Right lobe of liver (tissue), 6 donors: ENCODE results near the gene SNHG17. TPM values are rescaled to one million over a fixed set of nuclear protein-coding genes. Genes with fewer than 3 reads are reported as not detected.

Experiments
- ATAC-seq, 4 donors: fragments of 200-7000 bp; cut with Tn5 transposase; one replicate each; pipeline ENCODE4 v1.9.1; 2020; ENCODE audit warnings: mild to moderate bottlenecking in 4 of 4, moderate library complexity in 4 of 4
- DNase-seq, 3 donors: peaks; one replicate each; pipeline ENCODE4 v3.0.0-alpha.2; 2020
- H3K27ac ChIP-seq, 3 donors: fragments of 200-600 bp; one replicate each; pipeline ENCODE4 v1.8.0; 2022
- H3K27me3 ChIP-seq, 2 donors: fragments of 200-600 bp; one replicate each; pipeline ENCODE4 v1.8.0; 2022
- H3K36me3 ChIP-seq, 4 donors: fragments of 200-600 bp; sonication (generic) in 1 of 4; one replicate each; pipeline versions ENCODE4 v1.5.1 to v1.8.0; 2017 to 2022; ENCODE audit warnings: control low read depth in 1 of 4
- H3K4me1 ChIP-seq, 4 donors: fragments of 200-600 bp; sonication (generic) in 1 of 4; one replicate each; pipeline versions ENCODE4 v1.5.1 to v1.8.0; 2017 to 2022; ENCODE audit warnings: control low read depth in 1 of 4
- H3K4me3 ChIP-seq, 3 donors: fragments of 200-600 bp; one replicate each; pipeline ENCODE4 v1.8.0; 2022
- H3K9me3 ChIP-seq, 4 donors: fragments of 200-600 bp; sonication (generic) in 1 of 4; one replicate each; pipeline versions ENCODE4 v1.5.1 to v1.8.0; 2017 to 2022; ENCODE audit warnings: control low read depth in 1 of 4
- POLR2A ChIP-seq: fragments of 450-650 bp; IDR thresholded peaks from one replicate; pipeline ENCODE4 v1.6.1; 2017; ENCODE audit warnings: antibody characterized with exemption, mild to moderate bottlenecking
- WGBS: methylation state at CpG from one replicate; pipeline ENCODE4 v1.1.6; 2018; ENCODE audit warnings: low coverage, low lambda C conversion rate; ENCODE audit not compliant: insufficient coverage; ENCODE audit errors: missing lambda C conversion rate; 5-methylcytosine and 5-hydroxymethylcytosine counted together
- intact Hi-C, 2 donors: fragments of 100-400 bp; cut with DNase I; formaldehyde crosslinking; loops; one replicate each; pipeline versions ENCODE4 v1.11.2 to v1.14.1; 2022
- total RNA-seq, 6 experiments: library from RNA; depleted of rRNA in 2 of 6; stranded (reverse); fragments of >200 nt in 2 of 6; fragmentation: NEBNext Ultra II Directional in 3 of 6; extraction: Animal tissue kit (Norgen Biotek cat#: 25700) in 3 of 6; gene quantifications; one replicate each; pipeline versions ENCODE4 v1.1.0 to v1.2.4, GENCODE V29; 2016 to 2023
- TF ChIP-seq, protein P1 (sequence below), 4 donors: fragments of 200-600 bp in 3 of 4; fragments of 450-650 bp in 1 of 4; IDR thresholded peaks; one replicate each; pipeline versions ENCODE4 v1.5.1 to v1.8.0; 2016 to 2022; ENCODE audit warnings: antibody characterized with exemption in 4 of 4, mild to moderate bottlenecking in 2 of 4
- donor health status: DM: no; HTN: yes; CAD: no.
- donor health status: DM: no; HTN: no; CAD: no.
- donor health status: DM: no; HTN: no; CAD: no.
- donor health status: DM: no; HTN: yes; CAD: no.
- donor health status: DM: no; HTN: yes; CAD: no.

The SNHG17 gene
- total RNA-seq, 6 experiments from 2014 or later = 2.5 to 21.8 (median 8.5) TPM

DNA sequence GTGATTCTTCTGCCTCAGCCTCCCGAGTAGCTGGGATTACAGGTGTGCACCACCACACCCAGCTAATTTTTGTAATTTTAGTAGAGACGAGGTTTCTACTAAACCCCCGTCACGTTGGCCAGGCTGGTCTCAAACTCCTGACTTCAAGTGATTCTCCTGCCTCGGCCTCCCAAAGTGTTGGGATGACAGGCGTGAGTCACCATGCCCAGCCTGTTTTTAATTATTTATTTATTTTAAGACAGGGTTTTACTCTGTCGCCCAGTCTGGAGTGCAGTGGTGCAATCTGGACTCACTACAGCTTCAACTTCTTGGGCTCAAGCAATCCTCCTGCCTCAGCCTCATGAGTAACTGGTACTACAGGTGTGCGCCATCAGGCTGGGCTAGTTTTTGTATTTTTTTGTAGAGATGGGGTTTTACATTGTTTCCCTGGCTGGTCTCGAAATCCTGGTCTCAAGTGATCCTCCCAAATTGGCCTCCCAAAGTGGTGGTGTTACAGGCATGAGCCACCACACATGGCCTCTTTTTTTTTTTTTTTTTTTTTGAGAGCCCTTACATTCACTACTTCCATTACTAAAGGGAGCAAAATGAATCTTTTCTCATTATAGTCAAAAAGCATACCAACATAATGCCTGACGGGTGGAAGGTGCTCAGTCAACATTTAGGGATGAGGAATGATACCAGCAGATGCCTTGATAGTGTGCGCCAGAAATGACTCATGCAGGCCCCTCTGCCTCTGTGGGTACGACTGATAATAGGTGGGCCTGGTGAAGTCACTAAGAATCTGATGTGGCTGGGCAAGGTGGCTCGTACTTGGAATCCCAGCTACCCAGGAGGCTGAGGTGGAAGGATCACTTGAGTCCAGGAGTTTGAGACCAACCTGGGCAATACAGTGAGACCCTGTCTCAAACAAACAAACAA is 19.7 kb upstream of the SNHG17 start:
- Histone ChIP-seq H3K4me3 (no peak overlapping the region), H3K36me3 (peaks cover 0 to 10% (median under 1%) of the 10 kb centered on the region in 4 donors), H3K27me3 (no peaks in the 10 kb centered on the region), H3K27ac (no peak overlapping the region), H3K9me3 (no peaks in the 10 kb centered on the region), H3K4me1 (no peaks in the 10 kb centered on the region)
- intact Hi-C loops = no loop called here
- DNase-seq (peak in 1 of 3 donors; percentile 17), ATAC-seq (no peak)
- TF ChIP-seq POLR2A = no peak
- TF ChIP-seq, protein P1, sequence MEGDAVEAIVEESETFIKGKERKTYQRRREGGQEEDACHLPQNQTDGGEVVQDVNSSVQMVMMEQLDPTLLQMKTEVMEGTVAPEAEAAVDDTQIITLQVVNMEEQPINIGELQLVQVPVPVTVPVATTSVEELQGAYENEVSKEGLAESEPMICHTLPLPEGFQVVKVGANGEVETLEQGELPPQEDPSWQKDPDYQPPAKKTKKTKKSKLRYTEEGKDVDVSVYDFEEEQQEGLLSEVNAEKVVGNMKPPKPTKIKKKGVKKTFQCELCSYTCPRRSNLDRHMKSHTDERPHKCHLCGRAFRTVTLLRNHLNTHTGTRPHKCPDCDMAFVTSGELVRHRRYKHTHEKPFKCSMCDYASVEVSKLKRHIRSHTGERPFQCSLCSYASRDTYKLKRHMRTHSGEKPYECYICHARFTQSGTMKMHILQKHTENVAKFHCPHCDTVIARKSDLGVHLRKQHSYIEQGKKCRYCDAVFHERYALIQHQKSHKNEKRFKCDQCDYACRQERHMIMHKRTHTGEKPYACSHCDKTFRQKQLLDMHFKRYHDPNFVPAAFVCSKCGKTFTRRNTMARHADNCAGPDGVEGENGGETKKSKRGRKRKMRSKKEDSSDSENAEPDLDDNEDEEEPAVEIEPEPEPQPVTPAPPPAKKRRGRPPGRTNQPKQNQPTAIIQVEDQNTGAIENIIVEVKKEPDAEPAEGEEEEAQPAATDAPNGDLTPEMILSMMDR (IDR thresholded peaks at IDR 0.05) = no peak
- 90% methylated on average over 12 of the region's 13 CpGs for WGBS

GRCh38 chr20:38453941-38454340 is 18.8 kb upstream of the SNHG17 start:
- Histone ChIP-seq H3K36me3 (peaks cover 0 to 18% (median under 1%) of the 10 kb centered on the region in 4 donors), H3K27ac (no peak overlapping the region), H3K27me3 (no peaks in the 10 kb centered on the region), H3K4me1 (peaks cover 0 to under 1% (median 0%) of the 10 kb centered on the region in 4 donors), H3K9me3 (no peaks in the 10 kb centered on the region), H3K4me3 (no peak overlapping the region)
- peak in 1 of 4 donors; percentile 10 for ATAC-seq
- DNase-seq = no peak
- intact Hi-C loops = no loop called here
- TF ChIP-seq POLR2A = no peak
- TF ChIP-seq, protein P1 (IDR thresholded peaks at IDR 0.05) = no peak
- WGBS = 76% methylated on average over 2 of the region's 2 CpGs

GRCh38 chr20:38452880-38453624 is 17.9 kb upstream of the SNHG17 start:
- peak in 1 of 3 donors; percentile 40 for DNase-seq
- TF ChIP-seq, protein P1 (IDR thresholded peaks at IDR 0.05) = no peak
- TF ChIP-seq POLR2A = no peak
- 71% methylated on average over 15 of the region's 19 CpGs for WGBS

GRCh38 chr20:38450412-38450975 is 15.4 kb upstream of the SNHG17 start:
- WGBS = no CpG with 5 or more reads among the region's 7 CpGs
- ATAC-seq = no peak
- Histone ChIP-seq H3K36me3 (peaks cover 0 to 21% (median under 1%) of the 10 kb centered on the region in 4 donors), H3K4me3 (no peak overlapping the region), H3K4me1 (peaks cover 0 to 17% (median 7%) of the 10 kb centered on the region in 4 donors), H3K27ac (no peak overlapping the region), H3K9me3 (no peaks in the 10 kb centered on the region), H3K27me3 (no peaks in the 10 kb centered on the region)
- intact Hi-C loops = no loop called here
- no peak for TF ChIP-seq POLR2A
- TF ChIP-seq, protein P1 (IDR thresholded peaks at IDR 0.05) = no peak
- DNase-seq = no peak

More at GRCh38 chr20:38452880-38453624, 17.9 kb upstream of the SNHG17 start:
- Histone ChIP-seq H3K27ac (peak overlapping the region in 1 of 3 donors; percentile 2), H3K4me1 (peaks cover 0 to 8% (median 3%) of the 10 kb centered on the region in 4 donors), H3K4me3 (no peak overlapping the region), H3K9me3 (no peaks in the 10 kb centered on the region), H3K36me3 (peaks cover 0 to 21% (median under 1%) of the 10 kb centered on the region in 4 donors), H3K27me3 (no peaks in the 10 kb centered on the region)
- ATAC-seq = peak; percentile 18 to 57 (median 38)
- intact Hi-C loops = no loop called here
